Measurements from ENCODE around the gene ANKRD65. TPM values are rescaled to one million over a fixed set of nuclear protein-coding genes. Genes with fewer than 3 reads are reported as not detected.

ANKRD65 gene
- total and polyA plus RNA-seq, 10 donors = 0.43 to 4.3 (median 1.6) TPM

GRCh38 chr1:1427820-1428148 is 6.7 kb upstream of the ANKRD65 start:
- 0 to 4% (median 0%) methylated on average over 6 to 18 of the region's 22 CpGs; no CpG with 5 or more reads in 1 of the 5 donors for WGBS, 5 donors
- peaks cover 0 to 94% (median 16%) of the 10 kb centered on the region in 7 donors for H3K27me3 ChIP-seq (replicated peaks in 1 of 7)
- peak overlapping the region in 3 of 8 donors; percentile 15 to 58 (median 29) for H3K4me3 ChIP-seq
- DNase-seq = no peak
- H3K9me3 ChIP-seq = no peaks in the 10 kb centered on the region
- peaks cover 6 to 55% (median 30%) of the 10 kb centered on the region in 6 donors for H3K4me1 ChIP-seq
- intact Hi-C loops (cut with DNase I; ENCODE audit: low total_unique reads) = no loop called here
- TF ChIP-seq POLR2AphosphoS5 (IDR thresholded peaks at IDR 0.05) = no peak
- TF ChIP-seq POLR2A (IDR thresholded peaks at IDR 0.05) = no peak
- no peak for TF ChIP-seq CTCF (IDR thresholded peaks at IDR 0.05 in 8 of 11, conservative IDR thresholded peaks at IDR 0.05 in 3 of 11)
- peak overlapping the region in 1 of 8 donors; percentile 41 for H3K27ac ChIP-seq
- H3K36me3 ChIP-seq = no peaks in the 10 kb centered on the region

GRCh38 chr1:1427106-1427819 is 6.2 kb upstream of the ANKRD65 start:
- Histone ChIP-seq H3K9me3 (no peaks in the 10 kb centered on the region), H3K4me3 (peak overlapping the region in 3 of 8 donors; percentile 15 to 58 (median 29)), H3K27ac (peak overlapping the region in 1 of 8 donors; percentile 41), H3K4me1 (peaks cover 3 to 49% (median 25%) of the 10 kb centered on the region in 6 donors), H3K36me3 (no peaks in the 10 kb centered on the region), H3K27me3 (replicated peaks in 1 of 7) (peaks cover 0 to 94% (median 16%) of the 10 kb centered on the region in 7 donors)
- 9 to 39% (median 16%) methylated on average over 19 to 66 of the region's 66 CpGs for WGBS, 5 donors
- DNase-seq = peak; percentile 59
- intact Hi-C loops (cut with DNase I; ENCODE audit: low total_unique reads) = no loop called here
- TF ChIP-seq POLR2AphosphoS5 (IDR thresholded peaks at IDR 0.05) (no peak), CTCF (IDR thresholded peaks at IDR 0.05 in 8 of 11, conservative IDR thresholded peaks at IDR 0.05 in 3 of 11) (no peak), POLR2A (IDR thresholded peaks at IDR 0.05) (no peak)

GRCh38 chr1:1426496-1427105 is 5.5 kb upstream of the ANKRD65 start:
- no peak overlapping the region for H3K4me3 ChIP-seq
- DNase-seq = peak; percentile 58
- H3K36me3 ChIP-seq = no peaks in the 10 kb centered on the region
- 13 to 39% (median 28%) methylated on average over 12 to 19 of the region's 19 CpGs for WGBS, 5 donors
- no peak for TF ChIP-seq POLR2AphosphoS5 (IDR thresholded peaks at IDR 0.05)
- TF ChIP-seq POLR2A (IDR thresholded peaks at IDR 0.05) = no peak
- TF ChIP-seq CTCF (IDR thresholded peaks at IDR 0.05 in 8 of 11, conservative IDR thresholded peaks at IDR 0.05 in 3 of 11) = no peak
- H3K4me1 ChIP-seq = peaks cover 3 to 43% (median 20%) of the 10 kb centered on the region in 6 donors
- no peak overlapping the region for H3K27ac ChIP-seq
- H3K9me3 ChIP-seq = no peaks in the 10 kb centered on the region
- intact Hi-C loops (cut with DNase I; ENCODE audit: low total_unique reads) = no loop called here
- peaks cover 0 to 94% (median 16%) of the 10 kb centered on the region in 7 donors for H3K27me3 ChIP-seq (replicated peaks in 1 of 7)

Measured in spleen (tissue), 11 donors.